HG03457 (cell line): ENCODE measurements around the gene RAP1GAP2.
"Not testable (repeated sequence)": the region's sequence is repeated elsewhere in the genome, so short reads cannot be mapped to it uniquely, and the experiment has no call there.

Experiments used
- ATAC-seq: cut with Tn5 transposase; IDR thresholded peaks from one replicate; pipeline ENCODE4 v1.9.1; 2021; ENCODE audit warnings: moderate number of reproducible peaks; ENCODE audit not compliant: unreplicated experiment

The RAP1GAP2 gene

GRCh38 chr17:3034578-3034920, 238.3 kb downstream of the RAP1GAP2 start:
- no peak for ATAC-seq

- ATAC-seq: no peak
Measured at GRCh38 chr17:3035256-3035967, 239.2 kb downstream of the RAP1GAP2 start.

- ATAC-seq: no peak
Measured at GRCh38 chr17:3035968-3036280, 239.7 kb downstream of the RAP1GAP2 start.

GRCh38 chr17:3036800-3037199, 240.6 kb downstream of the RAP1GAP2 start:
- ATAC-seq: no peak

GRCh38 chr17:3037259-3037658, 241.0 kb downstream of the RAP1GAP2 start:
- ATAC-seq: no peak

- no peak for ATAC-seq
Measured at GRCh38 chr17:3038941-3039340, 242.7 kb downstream of the RAP1GAP2 start.

- no peak for ATAC-seq
Measured at GRCh38 chr17:3039736-3040135, 243.5 kb downstream of the RAP1GAP2 start.

GRCh38 chr17:3040882-3041281, 244.6 kb downstream of the RAP1GAP2 start:
- ATAC-seq: no peak

GRCh38 chr17:3043737-3044365, 247.6 kb downstream of the RAP1GAP2 start:
- no peak for ATAC-seq

- ATAC-seq: no peak
Measured at GRCh38 chr17:3046753-3047152, 250.5 kb downstream of the RAP1GAP2 start.

GRCh38 chr17:3048727-3049471, 252.7 kb downstream of the RAP1GAP2 start:
- peak; percentile 92 for ATAC-seq

GRCh38 chr17:3049705-3050295, 253.6 kb downstream of the RAP1GAP2 start:
- ATAC-seq: no peak

- ATAC-seq: not testable (repeated sequence)
Measured at GRCh38 chr17:3054868-3055267, 258.6 kb downstream of the RAP1GAP2 start.

- not testable (repeated sequence) for ATAC-seq
Measured at GRCh38 chr17:3062824-3063377, 266.7 kb downstream of the RAP1GAP2 start.

- not testable (repeated sequence) for ATAC-seq
Measured at GRCh38 chr17:3063507-3063906, 267.3 kb downstream of the RAP1GAP2 start, which contains the start of gene OR1D5. Gene OR1D5, minus strand, starts transcription at chr17:3063607. Its CDS starts 0 bp downstream, at chr17:3063607.

- not testable (repeated sequence) for ATAC-seq
Measured at GRCh38 chr17:3065192-3065591, 269.0 kb downstream of the RAP1GAP2 start.

- not testable (repeated sequence) for ATAC-seq
Measured at GRCh38 chr17:3073850-3074249, 277.6 kb downstream of the RAP1GAP2 start.
